ENCODE data around the gene C1orf198. TPM values are rescaled to one million over a fixed set of nuclear protein-coding genes. Genes with fewer than 3 reads are reported as not detected.

The C1orf198 gene
- total RNA-seq, 4 donors from 2014 or later, result 95.6 to 214 (median 140) TPM

DNA sequence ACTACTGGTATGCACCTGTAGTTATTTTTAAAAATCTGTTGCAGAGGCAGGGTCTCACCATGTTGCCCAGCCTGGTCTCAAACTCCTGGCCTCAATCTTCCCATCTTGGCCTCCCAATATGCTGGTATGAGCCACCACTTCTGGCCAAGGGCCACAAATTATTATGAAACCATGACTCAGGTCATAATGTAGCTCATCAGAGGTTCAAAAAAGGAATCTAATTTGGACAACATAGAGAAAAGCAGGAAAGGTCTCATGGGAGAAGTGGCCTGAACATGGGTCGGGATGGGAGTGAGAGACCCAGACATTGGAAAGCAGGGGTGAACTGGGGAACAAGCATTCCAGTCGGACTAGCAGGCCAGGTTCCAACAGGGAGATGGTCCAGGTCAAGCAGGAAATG, 45.2 kb upstream of the C1orf198 start:
- Histone ChIP-seq H3K4me3 (no peak overlapping the region), H3K36me3 (peaks cover 0 to 55% (median 34%) of the 10 kb centered on the region in 4 donors), H3K27ac (replicated peaks in 1 of 4) (no peak overlapping the region), H3K27me3 (no peaks in the 10 kb centered on the region), H3K4me1 (peaks cover 10 to 23% (median 18%) of the 10 kb centered on the region in 4 donors), H3K9me3 (no peaks in the 10 kb centered on the region)
- 89% methylated on average over 2 of the region's 2 CpGs for WGBS
- intact Hi-C loops (cut with DNase I), result no loop called here
- DNase-seq (ENCODE audit: extremely low spot score), result peak; percentile 31
- no peak for TF ChIP-seq POLR2A (IDR thresholded peaks at IDR 0.05; ENCODE audit: low read depth)
- TF ChIP-seq EP300 (IDR thresholded peaks at IDR 0.05), result no peak
- TF ChIP-seq, protein P1, sequence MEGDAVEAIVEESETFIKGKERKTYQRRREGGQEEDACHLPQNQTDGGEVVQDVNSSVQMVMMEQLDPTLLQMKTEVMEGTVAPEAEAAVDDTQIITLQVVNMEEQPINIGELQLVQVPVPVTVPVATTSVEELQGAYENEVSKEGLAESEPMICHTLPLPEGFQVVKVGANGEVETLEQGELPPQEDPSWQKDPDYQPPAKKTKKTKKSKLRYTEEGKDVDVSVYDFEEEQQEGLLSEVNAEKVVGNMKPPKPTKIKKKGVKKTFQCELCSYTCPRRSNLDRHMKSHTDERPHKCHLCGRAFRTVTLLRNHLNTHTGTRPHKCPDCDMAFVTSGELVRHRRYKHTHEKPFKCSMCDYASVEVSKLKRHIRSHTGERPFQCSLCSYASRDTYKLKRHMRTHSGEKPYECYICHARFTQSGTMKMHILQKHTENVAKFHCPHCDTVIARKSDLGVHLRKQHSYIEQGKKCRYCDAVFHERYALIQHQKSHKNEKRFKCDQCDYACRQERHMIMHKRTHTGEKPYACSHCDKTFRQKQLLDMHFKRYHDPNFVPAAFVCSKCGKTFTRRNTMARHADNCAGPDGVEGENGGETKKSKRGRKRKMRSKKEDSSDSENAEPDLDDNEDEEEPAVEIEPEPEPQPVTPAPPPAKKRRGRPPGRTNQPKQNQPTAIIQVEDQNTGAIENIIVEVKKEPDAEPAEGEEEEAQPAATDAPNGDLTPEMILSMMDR (IDR thresholded peaks at IDR 0.05), result no peak
- no peak for TF ChIP-seq POLR2AphosphoS5 (IDR thresholded peaks at IDR 0.05)

DNA sequence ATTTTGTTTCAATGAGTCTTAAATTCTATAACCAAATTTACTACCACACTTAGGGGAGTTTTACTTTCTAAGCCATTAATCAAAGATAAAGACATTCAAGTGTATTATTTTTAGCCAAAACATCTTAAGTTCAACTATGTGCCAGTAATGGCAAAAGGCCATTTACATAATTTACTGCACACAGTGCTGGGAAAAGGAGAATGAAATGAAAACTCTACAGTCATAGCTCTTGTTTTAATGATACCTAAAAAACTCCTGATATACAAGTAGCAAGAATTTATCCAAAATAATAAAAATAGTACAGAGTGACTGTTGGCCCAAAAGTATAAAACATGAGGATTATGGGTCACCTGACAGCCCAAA, 42.4 kb upstream of the C1orf198 start:
- H3K4me3 ChIP-seq, result no peak overlapping the region
- no peak for DNase-seq (ENCODE audit: extremely low spot score)
- H3K27me3 ChIP-seq, result no peaks in the 10 kb centered on the region
- H3K27ac ChIP-seq (replicated peaks in 1 of 4), result peak overlapping the region; percentile 5 to 60 (median 44)
- no peaks in the 10 kb centered on the region for H3K9me3 ChIP-seq
- peaks cover 0 to 74% (median 39%) of the 10 kb centered on the region in 4 donors for H3K36me3 ChIP-seq
- TF ChIP-seq POLR2AphosphoS5 (IDR thresholded peaks at IDR 0.05) (no peak), EP300 (IDR thresholded peaks at IDR 0.05) (no peak), POLR2A (IDR thresholded peaks at IDR 0.05; ENCODE audit: low read depth) (no peak)
- TF ChIP-seq, protein P1 (IDR thresholded peaks at IDR 0.05), result no peak
- H3K4me1 ChIP-seq, result peaks cover 10 to 48% (median 24%) of the 10 kb centered on the region in 4 donors
- intact Hi-C loops (cut with DNase I), result no loop called here

DNA sequence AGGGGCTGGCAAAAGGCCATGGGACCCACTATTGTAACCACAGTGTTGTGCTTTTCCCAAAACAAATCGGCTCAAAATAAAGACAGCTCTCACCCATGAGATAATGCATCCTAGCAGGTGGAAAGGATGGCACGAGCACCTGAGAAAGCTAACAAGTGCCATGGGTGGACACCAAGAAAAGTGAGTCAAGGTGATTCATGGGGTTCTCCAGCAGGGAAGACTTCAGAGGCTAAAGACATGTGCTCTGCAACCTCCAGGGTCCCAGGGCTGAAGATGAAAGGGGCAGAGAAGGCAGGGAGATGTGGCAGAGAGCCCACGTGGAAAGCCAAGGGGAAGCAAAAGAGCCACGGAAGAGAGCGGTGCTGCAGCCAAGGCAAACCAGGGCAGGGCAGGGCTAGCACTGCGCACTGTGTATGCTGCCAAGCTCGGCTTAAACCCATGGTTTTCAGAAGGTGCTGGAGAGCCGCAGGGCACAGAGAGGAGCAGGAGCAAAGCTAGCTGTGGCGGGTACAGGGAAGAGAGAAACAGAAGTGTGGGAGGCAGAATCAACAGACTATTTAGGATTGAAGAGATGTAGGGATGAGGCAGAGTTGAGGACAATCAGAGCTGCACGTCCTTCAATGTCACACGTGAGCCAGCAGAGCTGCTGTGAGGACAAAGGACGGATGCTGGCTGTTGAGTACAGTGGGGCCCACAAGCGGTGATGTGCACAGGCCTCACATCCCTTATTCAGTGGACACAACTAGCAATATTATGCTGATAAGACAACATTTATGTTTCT, 41.8 kb upstream of the C1orf198 start:
- Histone ChIP-seq H3K4me3 (no peak overlapping the region), H3K4me1 (peaks cover 10 to 51% (median 26%) of the 10 kb centered on the region in 4 donors), H3K36me3 (peaks cover 0 to 78% (median 40%) of the 10 kb centered on the region in 4 donors), H3K9me3 (no peaks in the 10 kb centered on the region), H3K27me3 (no peaks in the 10 kb centered on the region), H3K27ac (replicated peaks in 1 of 4) (peak overlapping the region; percentile 8 to 60 (median 44))
- DNase-seq (ENCODE audit: extremely low spot score), result peak; percentile 74
- 75% methylated on average over 13 of the region's 13 CpGs for whole genome bisulfite sequencing
- intact Hi-C loops (cut with DNase I), result no loop called here
- TF ChIP-seq EP300 (IDR thresholded peaks at IDR 0.05) (no peak), POLR2A (IDR thresholded peaks at IDR 0.05; ENCODE audit: low read depth) (no peak), POLR2AphosphoS5 (IDR thresholded peaks at IDR 0.05) (peak in 1 of 2 donors; percentile 6)
- TF ChIP-seq, protein P1 (IDR thresholded peaks at IDR 0.05), result no peak

DNA sequence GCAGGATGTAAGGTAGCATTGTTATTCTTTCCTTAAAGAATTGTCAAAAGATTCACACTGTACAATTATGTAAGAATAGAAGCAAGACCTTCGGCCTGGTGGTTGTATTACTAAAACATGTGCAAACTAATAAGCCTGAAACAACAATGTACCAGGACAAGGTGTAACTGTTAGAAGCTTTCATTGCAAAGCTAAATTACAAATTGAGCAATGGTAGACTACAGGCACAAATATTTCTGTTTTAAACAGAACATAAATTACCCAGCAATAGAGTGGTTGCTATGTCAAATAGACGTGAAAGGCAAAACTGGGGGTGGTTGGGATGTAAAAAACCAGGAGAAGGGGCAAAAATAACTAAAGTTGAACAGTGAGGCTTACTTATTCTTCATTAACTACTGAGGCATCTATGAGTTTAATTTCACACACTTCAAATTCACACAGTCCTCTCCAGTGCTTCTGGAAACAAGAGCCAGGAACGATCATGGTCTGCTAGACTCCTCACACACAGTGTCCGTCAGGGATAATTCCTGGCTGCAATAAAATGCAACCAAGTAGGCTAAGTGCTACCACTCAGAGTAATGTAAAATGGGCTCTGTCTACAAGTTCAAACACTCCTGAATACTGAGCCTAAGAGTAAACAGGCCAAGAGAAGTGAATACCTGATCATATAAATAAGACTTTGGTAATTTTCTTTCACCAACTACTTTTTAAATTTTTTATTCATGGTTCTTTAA, 39.3 kb upstream of the C1orf198 start:
- WGBS, result 69% methylated on average over 4 of the region's 4 CpGs
- Histone ChIP-seq H3K9me3 (no peaks in the 10 kb centered on the region), H3K27ac (replicated peaks in 1 of 4) (peak overlapping the region; percentile 5 to 51 (median 24)), H3K27me3 (no peaks in the 10 kb centered on the region), H3K36me3 (peaks cover 5 to 77% (median 37%) of the 10 kb centered on the region in 4 donors), H3K4me1 (peaks cover 10 to 51% (median 26%) of the 10 kb centered on the region in 4 donors), H3K4me3 (no peak overlapping the region)
- intact Hi-C loops (cut with DNase I), result no loop called here
- DNase-seq (ENCODE audit: extremely low spot score), result peak; percentile 19
- TF ChIP-seq, protein P1 (IDR thresholded peaks at IDR 0.05), result no peak
- no peak for TF ChIP-seq EP300 (IDR thresholded peaks at IDR 0.05)
- peak in 1 of 2 donors; percentile 24 for TF ChIP-seq POLR2AphosphoS5 (IDR thresholded peaks at IDR 0.05)
